Measurements from ENCODE around the gene PEAK1. TPM values are rescaled to one million over a fixed set of nuclear protein-coding genes. Genes with fewer than 3 reads are reported as not detected.

PEAK1 gene
- total RNA-seq, 2 experiments from 2014 or later: 34.0 to 38.1 TPM

DNA sequence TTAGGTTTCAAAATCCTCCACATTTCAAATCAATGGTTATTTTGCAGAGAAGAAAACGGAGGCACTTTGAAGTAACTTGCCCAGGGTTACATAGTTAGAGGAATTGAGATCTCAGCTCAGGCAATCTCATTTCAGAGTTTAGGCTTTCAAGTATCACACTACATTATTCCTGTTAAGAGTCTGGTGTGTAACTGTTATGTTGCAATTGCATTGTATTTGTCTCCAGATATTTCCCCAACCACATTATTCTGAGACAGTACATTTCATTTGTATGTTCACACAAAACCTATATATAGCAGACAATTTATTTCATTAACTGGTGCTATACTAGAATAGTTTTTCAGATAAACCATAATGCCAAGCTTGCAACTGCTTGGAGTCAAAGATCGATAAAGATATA lies 194.8 kb downstream of the PEAK1 start:
- Mint-ChIP-seq H3K36me3 (peaks cover 2% of the 10 kb centered on the region), H3K27ac (no peak overlapping the region), H3K27me3 (no peaks in the 10 kb centered on the region), H3K4me3 (no peak overlapping the region), H3K9me3 (no peaks in the 10 kb centered on the region), H3K4me1 (peaks cover 14% of the 10 kb centered on the region)
- POLR2A ChIA-PET: interaction anchor here (1.0 kb wide), 1 partner anchor 43 kb away, joined by 3 read pairs; no protein-coding TSS in a partner anchor
- DNase-seq (no peak), ATAC-seq (ENCODE audit: low read depth) (no peak)

DNA sequence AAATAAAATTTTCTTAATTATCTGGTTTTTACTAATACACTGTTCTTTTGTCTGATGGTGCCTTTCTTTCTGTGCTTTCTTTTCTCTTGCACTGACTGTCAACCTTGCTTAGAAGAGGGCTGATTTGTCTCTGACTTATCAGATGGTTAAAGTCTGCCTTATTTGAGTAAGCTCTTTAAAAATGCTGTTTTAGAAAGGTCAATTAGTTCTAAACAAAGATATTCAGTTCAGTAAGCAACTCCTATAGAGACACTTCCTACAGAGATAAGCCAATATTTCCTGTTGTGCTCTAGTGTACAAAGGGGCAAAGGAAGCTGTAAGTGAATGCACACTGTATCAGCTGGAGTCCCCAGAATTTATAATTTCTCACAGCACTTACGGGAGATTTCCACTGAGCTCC lies 195.6 kb downstream of the PEAK1 start:
- ATAC-seq (ENCODE audit: low read depth): peak; percentile 68

DNA sequence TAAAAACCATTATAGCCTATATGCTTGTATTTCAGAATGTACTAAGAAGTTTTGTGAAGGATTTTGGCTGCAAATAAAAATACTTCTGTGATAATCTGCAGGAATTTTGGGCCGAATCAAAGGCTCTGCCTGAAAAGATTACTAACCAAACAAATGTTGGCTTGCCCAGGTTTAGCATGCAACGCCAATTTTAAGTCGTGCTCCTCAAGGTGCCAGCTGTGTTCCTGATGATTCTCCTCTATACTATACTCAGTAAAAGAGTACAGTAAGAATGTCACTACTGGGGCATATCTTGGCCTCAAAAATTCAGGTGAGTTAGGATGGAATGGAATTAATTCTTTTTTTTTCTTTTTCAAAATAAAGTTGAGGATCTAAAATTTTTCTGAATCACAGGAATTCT lies 198.2 kb downstream of the PEAK1 start:
- ATAC-seq (ENCODE audit: low read depth): no peak
- Mint-ChIP-seq H3K4me1 (peaks cover 13% of the 10 kb centered on the region), H3K36me3 (peaks cover 4% of the 10 kb centered on the region), H3K27ac (no peak overlapping the region), H3K9me3 (no peaks in the 10 kb centered on the region), H3K4me3 (no peak overlapping the region), H3K27me3 (no peaks in the 10 kb centered on the region)
- POLR2A ChIA-PET: no interaction called here
- DNase-seq: no peak

More for the DNA sequence above, 195.6 kb downstream of the PEAK1 start:
- H3K27ac Mint-ChIP-seq: no peak overlapping the region
- no peaks in the 10 kb centered on the region for H3K9me3 Mint-ChIP-seq
- H3K36me3 Mint-ChIP-seq: peaks cover 2% of the 10 kb centered on the region
- no peak overlapping the region for H3K4me3 Mint-ChIP-seq
- H3K4me1 Mint-ChIP-seq: peaks cover 14% of the 10 kb centered on the region
- DNase-seq: no peak
- POLR2A ChIA-PET: interaction anchor here (1.0 kb wide), 1 partner anchor 42 kb away, joined by 3 read pairs; no protein-coding TSS in a partner anchor
- H3K27me3 Mint-ChIP-seq: no peaks in the 10 kb centered on the region

DNA sequence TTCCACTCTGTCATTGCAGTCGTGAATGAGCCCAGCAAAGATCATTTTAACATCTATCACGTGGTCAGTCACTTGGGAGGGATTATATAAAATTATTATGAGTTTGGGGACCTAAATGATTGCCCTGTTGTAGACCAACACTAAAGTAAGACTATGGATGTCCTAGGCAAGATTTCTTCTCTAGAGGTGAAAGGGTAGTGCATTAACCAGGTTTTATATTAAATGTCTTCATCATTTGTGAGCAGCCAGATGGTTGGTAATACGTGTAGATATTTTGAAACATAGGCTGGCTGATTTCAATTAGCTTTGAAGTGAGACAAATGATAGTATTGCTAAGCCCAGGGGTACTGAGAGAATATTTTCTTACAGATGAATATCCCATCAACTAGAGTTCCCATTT lies 198.7 kb downstream of the PEAK1 start:
- Mint-ChIP-seq H3K9me3 (no peaks in the 10 kb centered on the region), H3K4me1 (peaks cover 13% of the 10 kb centered on the region), H3K27ac (no peak overlapping the region), H3K36me3 (peaks cover 5% of the 10 kb centered on the region), H3K27me3 (no peaks in the 10 kb centered on the region), H3K4me3 (no peak overlapping the region)
- POLR2A ChIA-PET: no interaction called here
- no peak for ATAC-seq (ENCODE audit: low read depth)
- no peak for DNase-seq

DNA sequence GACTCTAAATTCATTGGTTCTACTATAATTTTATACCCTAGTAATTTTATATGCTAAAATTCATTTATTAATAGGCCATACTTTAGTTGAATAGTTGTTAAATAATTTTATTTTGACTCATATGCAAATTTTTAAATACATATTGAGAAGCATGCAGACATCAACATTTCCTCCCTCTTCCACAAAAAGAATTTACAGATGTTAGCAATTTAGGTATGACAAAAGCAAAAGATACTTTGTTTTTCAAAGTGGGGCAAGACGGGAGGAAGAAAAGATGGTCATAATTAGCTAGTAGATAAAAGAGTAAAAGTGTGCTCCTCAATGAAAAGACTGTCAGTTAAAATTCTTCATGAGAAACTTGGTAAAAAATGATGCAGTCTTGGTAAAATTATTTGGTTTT lies 200.1 kb downstream of the PEAK1 start:
- Mint-ChIP-seq H3K27ac (no peak overlapping the region), H3K27me3 (no peaks in the 10 kb centered on the region), H3K4me1 (peaks cover 7% of the 10 kb centered on the region), H3K4me3 (no peak overlapping the region), H3K36me3 (peaks cover 5% of the 10 kb centered on the region), H3K9me3 (no peaks in the 10 kb centered on the region)
- no peak for ATAC-seq (ENCODE audit: low read depth)
- POLR2A ChIA-PET: no interaction called here
- DNase-seq: no peak

DNA sequence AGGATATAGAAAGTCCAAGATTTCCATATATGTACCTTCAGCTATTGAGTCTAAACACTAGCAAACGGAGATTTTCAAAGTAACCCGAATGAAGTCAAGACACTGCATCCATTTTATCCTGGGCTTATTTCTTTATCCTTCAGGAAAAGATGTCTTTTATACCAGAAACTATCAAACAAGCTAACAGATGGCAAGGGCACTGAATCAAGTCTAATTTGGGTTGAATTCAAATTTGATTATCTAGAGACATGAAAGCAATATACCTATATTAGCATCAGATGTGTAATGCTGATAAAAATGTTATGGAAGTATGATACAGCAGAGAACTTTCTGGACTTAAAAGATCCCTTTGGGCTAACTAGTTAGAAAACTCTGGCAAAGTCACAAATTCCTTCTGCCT lies 210.7 kb downstream of the PEAK1 start:
- Mint-ChIP-seq H3K27me3 (no peaks in the 10 kb centered on the region), H3K27ac (no peak overlapping the region), H3K36me3 (peaks cover 10% of the 10 kb centered on the region), H3K4me1 (no peaks in the 10 kb centered on the region), H3K4me3 (no peak overlapping the region), H3K9me3 (peaks cover 3% of the 10 kb centered on the region)
- POLR2A ChIA-PET: no interaction called here
- DNase-seq: no peak
- no peak for ATAC-seq (ENCODE audit: low read depth)

DNA sequence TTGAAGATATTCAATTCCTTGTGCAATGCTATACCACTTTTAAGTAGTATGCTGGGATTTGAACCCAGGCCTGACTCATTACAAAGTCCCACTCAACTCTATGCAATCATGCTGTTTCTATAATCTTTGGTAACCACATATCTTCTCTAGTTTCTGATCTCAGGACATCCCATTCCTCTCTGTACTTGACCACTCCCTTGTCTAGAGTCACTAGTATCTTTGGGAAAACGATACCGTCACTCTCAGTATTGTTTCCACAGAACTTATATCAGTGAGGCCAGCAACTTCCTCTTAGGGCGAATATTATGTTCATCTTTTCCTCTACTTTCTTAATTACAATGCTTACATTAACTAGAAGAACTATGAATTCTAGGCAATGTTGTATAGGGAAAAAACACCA lies 211.7 kb downstream of the PEAK1 start:
- Mint-ChIP-seq H3K27ac (no peak overlapping the region), H3K4me1 (no peaks in the 10 kb centered on the region), H3K36me3 (peaks cover 10% of the 10 kb centered on the region), H3K4me3 (no peak overlapping the region), H3K9me3 (peaks cover 3% of the 10 kb centered on the region), H3K27me3 (no peaks in the 10 kb centered on the region)
- POLR2A ChIA-PET: no interaction called here
- no peak for DNase-seq
- no peak for ATAC-seq (ENCODE audit: low read depth)

DNA sequence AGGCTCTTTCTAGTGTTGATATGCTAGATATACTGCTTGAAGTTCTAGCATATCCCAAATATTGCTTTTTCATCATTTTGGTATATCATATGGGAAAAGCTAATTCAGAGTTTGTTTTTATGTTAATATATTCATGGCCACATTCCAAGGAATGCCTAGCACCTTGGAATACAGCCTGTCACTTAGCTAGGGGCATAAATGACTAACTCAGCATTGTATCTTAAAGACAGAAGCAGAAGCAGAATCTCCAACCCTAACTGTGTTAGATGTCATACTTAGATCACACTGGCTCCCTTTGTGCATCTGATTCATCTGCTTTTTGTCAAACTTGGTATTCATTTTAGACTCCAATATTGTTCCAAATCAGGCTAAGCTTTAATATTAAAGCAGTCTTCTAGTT lies 218.2 kb downstream of the PEAK1 start:
- DNase-seq: no peak
- H3K4me1 Mint-ChIP-seq: no peaks in the 10 kb centered on the region
- peaks cover 22% of the 10 kb centered on the region for H3K36me3 Mint-ChIP-seq
- H3K27ac Mint-ChIP-seq: no peak overlapping the region
- H3K4me3 Mint-ChIP-seq: no peak overlapping the region
- H3K9me3 Mint-ChIP-seq: peaks cover 4% of the 10 kb centered on the region
- POLR2A ChIA-PET: no interaction called here
- no peak for ATAC-seq (ENCODE audit: low read depth)
- H3K27me3 Mint-ChIP-seq: no peaks in the 10 kb centered on the region

DNA sequence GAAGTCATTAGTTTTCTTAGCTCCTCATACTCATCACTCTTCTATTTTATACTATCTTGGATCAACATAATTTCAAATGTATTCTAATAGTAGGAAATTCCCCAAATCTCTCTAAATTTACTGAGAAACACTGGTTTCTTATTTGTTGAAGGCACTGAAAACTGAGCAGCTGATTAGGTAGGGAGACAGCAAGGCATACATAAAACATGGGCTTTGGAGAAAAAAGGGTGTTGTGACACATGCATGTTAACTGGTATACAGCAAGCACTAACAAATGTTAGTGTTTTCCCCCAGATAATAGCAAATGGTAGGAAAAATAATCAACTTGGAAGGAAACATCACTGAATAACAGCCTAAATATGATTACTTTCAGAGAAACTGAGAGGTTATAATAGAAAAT lies 223.5 kb downstream of the PEAK1 start:
- no peak overlapping the region for H3K27ac Mint-ChIP-seq
- H3K4me1 Mint-ChIP-seq: no peaks in the 10 kb centered on the region
- peaks cover 23% of the 10 kb centered on the region for H3K36me3 Mint-ChIP-seq
- ATAC-seq (ENCODE audit: low read depth) (no peak), DNase-seq (no peak)
- POLR2A ChIA-PET: no interaction called here
- H3K4me3 Mint-ChIP-seq: no peak overlapping the region
- H3K27me3 Mint-ChIP-seq: no peaks in the 10 kb centered on the region
- H3K9me3 Mint-ChIP-seq: peaks cover 4% of the 10 kb centered on the region

DNA sequence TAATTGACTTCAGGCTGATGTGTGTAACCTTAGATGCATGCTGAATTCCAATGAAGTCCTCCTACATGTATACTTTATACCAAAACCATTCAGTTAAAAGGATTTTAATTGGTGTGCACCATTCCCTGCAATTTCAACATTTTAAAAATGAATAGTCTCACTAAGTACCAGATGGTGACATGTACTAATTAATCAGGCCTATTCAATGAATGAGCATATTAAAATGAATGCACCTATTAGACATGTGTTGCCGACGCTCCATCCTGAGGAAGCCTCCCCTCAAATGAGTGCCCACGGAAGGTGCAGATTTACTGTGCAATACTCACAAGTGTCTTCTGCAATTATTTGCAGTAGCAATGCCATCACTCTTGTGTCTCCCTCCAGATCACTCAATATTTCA lies 224.3 kb downstream of the PEAK1 start:
- DNase-seq: no peak
- ATAC-seq (ENCODE audit: low read depth): no peak
- POLR2A ChIA-PET: no interaction called here
- H3K9me3 Mint-ChIP-seq: peaks cover 4% of the 10 kb centered on the region
- H3K27ac Mint-ChIP-seq: no peak overlapping the region
- no peaks in the 10 kb centered on the region for H3K27me3 Mint-ChIP-seq
- H3K36me3 Mint-ChIP-seq: peaks cover 23% of the 10 kb centered on the region
- H3K4me1 Mint-ChIP-seq: no peaks in the 10 kb centered on the region
- H3K4me3 Mint-ChIP-seq: no peak overlapping the region

DNA sequence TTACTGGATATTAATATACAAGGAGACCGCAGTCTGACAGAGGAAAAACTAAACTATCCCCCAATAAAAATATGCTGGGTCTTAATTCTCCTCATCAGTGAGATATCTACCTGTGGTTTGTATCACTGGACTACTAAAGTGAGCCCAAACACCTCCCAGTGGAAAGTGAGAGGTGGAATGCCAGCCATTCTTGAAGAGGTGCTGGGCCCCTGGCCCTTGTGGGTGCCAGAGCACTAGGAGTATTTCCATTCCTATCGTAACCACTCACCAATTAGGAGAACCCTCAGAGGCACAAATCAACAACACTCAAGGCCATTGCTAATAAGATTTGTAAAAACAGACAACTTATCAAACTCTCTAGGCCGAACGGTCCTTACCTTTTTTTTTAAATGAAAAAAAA lies 227.5 kb downstream of the PEAK1 start:
- Mint-ChIP-seq H3K9me3 (no peaks in the 10 kb centered on the region), H3K27me3 (no peaks in the 10 kb centered on the region), H3K27ac (no peak overlapping the region), H3K4me1 (peaks cover 8% of the 10 kb centered on the region), H3K36me3 (peaks cover 4% of the 10 kb centered on the region), H3K4me3 (no peak overlapping the region)
- POLR2A ChIA-PET: no interaction called here
- DNase-seq (no peak), ATAC-seq (ENCODE audit: low read depth) (no peak)

DNA sequence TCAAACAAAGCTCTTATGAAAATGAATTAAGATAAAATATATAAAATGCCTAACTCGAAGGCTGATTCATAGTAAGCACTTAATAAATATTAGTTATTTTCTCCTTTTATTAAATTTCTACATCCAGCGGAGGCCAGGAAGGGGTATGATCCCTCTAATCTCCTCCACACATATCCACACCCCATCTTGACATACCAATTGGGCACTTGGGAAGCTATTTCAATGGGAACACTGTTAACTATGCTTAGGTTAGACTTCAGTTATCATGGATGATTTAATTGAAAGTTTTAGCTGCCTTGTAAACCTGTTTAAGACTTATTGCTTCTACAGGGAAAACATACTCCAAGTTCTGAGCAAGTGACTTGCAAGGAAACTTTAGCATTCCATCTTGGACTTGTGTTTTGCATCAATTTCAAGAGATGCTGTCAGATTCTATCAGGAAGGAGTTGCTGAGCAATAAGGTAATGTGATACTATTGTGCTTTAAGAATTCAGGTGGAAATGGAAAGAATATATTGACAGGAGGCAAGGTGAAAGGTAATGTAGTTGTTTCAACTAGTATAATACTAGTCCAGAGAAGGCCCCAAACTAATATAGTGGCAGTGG lies 228.6 kb downstream of the PEAK1 start:
- no peak overlapping the region for H3K4me3 Mint-ChIP-seq
- H3K4me1 Mint-ChIP-seq: peaks cover 17% of the 10 kb centered on the region
- H3K27me3 Mint-ChIP-seq: no peaks in the 10 kb centered on the region
- no peak overlapping the region for H3K27ac Mint-ChIP-seq
- H3K36me3 Mint-ChIP-seq: peaks cover 4% of the 10 kb centered on the region
- POLR2A ChIA-PET: no interaction called here
- no peaks in the 10 kb centered on the region for H3K9me3 Mint-ChIP-seq
- no peak for DNase-seq
- ATAC-seq (ENCODE audit: low read depth): no peak

DNA sequence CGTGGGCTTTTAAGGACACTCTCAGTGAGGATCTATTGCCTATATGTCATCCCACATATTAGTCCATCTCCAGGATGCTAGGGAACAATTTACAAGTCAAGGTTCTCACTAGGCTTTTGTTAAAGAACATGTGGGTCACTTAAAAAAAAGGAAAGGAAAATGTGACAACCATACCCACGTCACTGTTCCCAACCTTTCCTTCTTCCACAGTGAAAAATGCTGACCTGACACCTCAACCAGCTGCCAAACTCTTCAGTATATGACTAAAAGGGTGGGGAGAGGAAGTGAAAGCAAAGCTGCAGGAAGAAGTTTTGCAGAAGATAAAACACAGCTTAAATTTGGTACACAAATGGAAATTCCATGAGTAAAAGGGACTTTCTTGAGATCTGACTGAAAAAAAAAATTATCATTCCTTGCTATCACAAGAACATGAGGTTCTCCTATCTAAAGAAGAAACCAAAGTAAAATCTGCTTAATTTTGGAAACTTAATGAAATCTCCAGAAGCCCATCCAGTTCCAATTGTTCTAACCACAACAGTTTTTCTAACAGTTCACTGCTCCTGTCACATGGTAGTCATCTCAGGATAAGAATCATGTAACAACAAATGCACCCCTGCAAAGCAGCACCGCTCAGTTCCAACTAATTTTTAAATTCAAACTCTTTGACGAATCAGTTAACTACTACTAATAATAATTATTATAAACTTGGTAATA lies 232.0 kb downstream of the PEAK1 start:
- Mint-ChIP-seq H3K9me3 (no peaks in the 10 kb centered on the region), H3K4me1 (peaks cover 30% of the 10 kb centered on the region), H3K27me3 (no peaks in the 10 kb centered on the region), H3K27ac (no peak overlapping the region), H3K36me3 (no peaks in the 10 kb centered on the region), H3K4me3 (no peak overlapping the region)
- ATAC-seq (ENCODE audit: low read depth) (peak; percentile 59), DNase-seq (no peak)
- POLR2A ChIA-PET: interaction anchor here (0.5 to 1.2 kb wide), 3 partner anchors 307 to 863 kb away, joined by 3 to 4 read pairs (median 3); no protein-coding TSS in a partner anchor

DNA sequence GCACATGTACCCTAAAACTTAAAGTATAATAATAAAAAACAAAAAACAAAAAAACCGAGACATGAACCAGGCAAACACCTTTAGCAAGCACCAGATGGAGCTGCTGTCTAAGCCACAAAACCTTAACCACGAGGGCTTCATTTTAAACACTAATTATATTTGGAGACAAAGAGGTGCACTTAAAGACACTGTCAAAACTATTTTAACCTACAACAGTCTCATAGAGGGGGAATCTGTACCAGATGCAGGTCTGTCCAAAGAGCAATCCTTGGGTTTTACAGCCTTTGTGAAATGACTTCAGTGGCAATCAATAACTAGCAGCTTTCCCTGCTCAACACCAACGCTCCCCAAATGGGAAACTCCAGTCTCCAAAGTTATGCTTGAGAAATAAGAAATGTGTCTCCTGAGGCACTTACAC lies 233.3 kb downstream of the PEAK1 start:
- Mint-ChIP-seq H3K27me3 (no peaks in the 10 kb centered on the region), H3K27ac (no peak overlapping the region), H3K36me3 (no peaks in the 10 kb centered on the region), H3K4me1 (peaks cover 40% of the 10 kb centered on the region), H3K4me3 (no peak overlapping the region), H3K9me3 (no peaks in the 10 kb centered on the region)
- no peak for DNase-seq
- ATAC-seq (ENCODE audit: low read depth): no peak
- POLR2A ChIA-PET: no interaction called here

Measured in activated naive CD8-positive, alpha-beta T cell treated with anti-CD3 and anti-CD28 coated beads, Interleukin-2, amount 10 ng/mL, durations not matched to agents 7 days and 5 days (primary cell).